ENCODE results near the gene ITPK1.

ITPK1 gene

DNA sequence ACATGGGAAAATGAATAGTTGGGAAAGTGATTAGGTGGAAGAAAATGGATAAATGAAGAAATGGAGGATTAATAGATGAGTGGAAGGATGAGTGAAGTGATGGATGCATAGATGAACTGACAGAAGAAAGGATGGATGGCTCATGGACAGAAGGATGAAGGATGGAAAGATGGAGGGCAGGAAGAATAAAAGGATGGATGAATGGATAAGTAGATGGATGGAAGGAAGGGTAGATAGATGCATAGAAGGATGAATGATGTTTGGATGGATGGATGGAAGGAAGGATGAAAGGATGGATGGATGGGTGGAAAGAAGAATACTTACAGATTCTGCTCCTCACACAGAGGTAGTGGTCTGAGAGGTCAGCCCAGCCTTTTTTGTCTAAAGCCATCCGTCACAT lies 228.6 kb downstream of the ITPK1 start (continued):
- TF ChIP-seq, protein P1, sequence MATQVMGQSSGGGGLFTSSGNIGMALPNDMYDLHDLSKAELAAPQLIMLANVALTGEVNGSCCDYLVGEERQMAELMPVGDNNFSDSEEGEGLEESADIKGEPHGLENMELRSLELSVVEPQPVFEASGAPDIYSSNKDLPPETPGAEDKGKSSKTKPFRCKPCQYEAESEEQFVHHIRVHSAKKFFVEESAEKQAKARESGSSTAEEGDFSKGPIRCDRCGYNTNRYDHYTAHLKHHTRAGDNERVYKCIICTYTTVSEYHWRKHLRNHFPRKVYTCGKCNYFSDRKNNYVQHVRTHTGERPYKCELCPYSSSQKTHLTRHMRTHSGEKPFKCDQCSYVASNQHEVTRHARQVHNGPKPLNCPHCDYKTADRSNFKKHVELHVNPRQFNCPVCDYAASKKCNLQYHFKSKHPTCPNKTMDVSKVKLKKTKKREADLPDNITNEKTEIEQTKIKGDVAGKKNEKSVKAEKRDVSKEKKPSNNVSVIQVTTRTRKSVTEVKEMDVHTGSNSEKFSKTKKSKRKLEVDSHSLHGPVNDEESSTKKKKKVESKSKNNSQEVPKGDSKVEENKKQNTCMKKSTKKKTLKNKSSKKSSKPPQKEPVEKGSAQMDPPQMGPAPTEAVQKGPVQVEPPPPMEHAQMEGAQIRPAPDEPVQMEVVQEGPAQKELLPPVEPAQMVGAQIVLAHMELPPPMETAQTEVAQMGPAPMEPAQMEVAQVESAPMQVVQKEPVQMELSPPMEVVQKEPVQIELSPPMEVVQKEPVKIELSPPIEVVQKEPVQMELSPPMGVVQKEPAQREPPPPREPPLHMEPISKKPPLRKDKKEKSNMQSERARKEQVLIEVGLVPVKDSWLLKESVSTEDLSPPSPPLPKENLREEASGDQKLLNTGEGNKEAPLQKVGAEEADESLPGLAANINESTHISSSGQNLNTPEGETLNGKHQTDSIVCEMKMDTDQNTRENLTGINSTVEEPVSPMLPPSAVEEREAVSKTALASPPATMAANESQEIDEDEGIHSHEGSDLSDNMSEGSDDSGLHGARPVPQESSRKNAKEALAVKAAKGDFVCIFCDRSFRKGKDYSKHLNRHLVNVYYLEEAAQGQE (tag by site-specific recombination; IDR thresholded peaks at IDR 0.05): no peak
- TF ChIP-seq ZNF354C (tag by site-specific recombination; IDR thresholded peaks at IDR 0.05; ENCODE audit: borderline replicate concordance, low read depth): no peak
